NCI-H2227 (cell line): ENCODE measurements around the gene PRKN.

Experiments used
- DNase-seq: peaks from one replicate; lab custom pipeline; 2025; ENCODE audit not compliant: unreplicated experiment; lab: John Stamatoyannopoulos, UW

Gene PRKN

DNA sequence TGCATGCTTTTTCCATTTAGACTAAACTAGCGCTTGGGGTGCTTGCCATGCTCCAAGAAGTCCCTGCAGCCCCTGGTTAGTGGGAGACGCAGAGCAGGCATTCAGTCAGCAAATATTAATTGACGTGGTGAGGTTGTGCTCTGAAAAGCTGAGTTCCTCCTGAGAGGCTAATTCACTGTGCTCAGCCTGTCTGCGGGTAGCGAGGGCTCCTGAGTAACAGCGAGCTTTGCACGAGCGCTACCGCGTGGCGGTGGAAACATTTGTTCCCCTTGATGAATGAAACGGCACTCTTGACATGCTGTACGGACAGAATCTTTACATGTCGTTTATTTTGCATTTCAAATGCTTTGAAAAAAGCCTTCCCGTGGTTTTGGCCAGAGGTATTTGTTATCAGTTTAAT, 1283.1 kb downstream of the PRKN start:
- DNase-seq: no peak

DNA sequence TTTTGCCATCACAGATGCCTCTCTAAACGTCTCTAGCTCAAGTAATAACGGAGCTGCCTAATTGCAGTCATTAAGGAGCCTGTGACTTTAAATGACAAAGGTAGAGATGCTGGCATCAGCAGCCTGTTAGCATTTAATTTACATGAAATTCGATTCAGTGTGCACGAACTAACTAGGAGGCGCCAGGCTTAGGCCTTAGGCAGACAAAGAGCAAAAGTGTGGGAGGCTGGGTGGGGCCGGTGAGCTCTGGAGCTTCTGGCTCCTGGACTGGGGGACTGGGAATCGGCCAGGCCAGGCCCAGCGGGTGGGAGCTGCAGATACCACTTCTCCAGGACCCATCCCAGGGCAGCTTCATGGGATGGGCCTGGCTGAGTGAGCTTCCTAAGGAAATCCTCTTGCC, 1283.7 kb downstream of the PRKN start:
- DNase-seq: no peak

DNA sequence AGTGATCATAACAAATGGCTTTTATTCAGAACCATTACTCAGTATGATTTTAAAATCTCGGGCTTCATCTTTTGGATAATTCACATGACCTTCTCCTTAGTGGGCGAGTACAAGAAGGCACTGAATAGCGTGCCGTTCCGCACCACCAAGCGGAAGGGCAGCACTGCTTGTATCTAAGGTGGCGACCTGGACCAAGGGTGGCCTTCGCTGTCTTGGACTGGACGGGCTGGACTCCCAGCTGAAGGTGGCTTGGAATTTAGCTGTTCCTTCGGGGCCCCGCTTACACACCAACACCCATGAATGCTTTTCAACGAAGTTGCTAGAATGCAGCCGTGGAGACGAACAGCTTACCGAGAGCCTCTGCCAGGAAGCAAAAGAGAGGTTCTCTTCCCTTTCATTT, 1285.1 kb downstream of the PRKN start:
- no peak for DNase-seq

DNA sequence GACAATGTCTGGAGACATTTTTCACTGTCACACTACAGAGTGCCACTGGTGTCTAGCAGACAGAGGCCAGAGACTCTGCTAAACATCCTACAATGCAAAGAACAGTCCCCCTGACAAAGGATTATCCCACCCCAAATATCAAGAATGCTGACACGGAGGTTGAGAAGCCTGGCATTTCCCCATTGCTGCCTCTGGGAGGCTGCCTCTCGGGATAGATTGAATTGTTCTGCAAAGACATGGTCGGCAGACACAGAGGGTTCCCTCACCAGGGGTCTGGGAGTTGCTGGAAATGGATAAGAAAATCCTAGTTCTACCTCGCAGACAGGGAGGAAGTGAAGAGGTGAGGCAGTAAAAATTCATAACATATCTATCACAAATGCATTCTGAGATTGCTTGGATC, 1287.3 kb downstream of the PRKN start:
- no peak for DNase-seq

DNA sequence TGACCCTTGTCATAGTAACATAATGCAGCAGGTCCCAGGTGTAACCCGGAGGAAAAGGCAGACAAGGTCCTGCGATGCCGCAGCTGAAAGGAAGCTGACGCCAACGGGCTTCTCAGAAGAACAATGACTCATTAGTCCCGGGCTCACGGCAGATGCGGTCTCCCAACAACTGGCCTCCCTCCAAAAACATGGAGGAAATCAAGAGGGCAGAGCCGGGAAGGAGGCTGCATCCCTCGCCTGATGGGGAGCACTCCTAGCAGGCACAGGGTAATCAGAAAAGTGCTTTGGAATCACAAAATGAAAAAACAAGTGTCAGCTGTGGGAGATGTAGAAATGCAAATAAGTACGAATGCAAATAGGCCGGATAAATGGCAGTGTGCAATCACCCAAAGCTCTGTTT, 1288.5 kb downstream of the PRKN start:
- no peak for DNase-seq

DNA sequence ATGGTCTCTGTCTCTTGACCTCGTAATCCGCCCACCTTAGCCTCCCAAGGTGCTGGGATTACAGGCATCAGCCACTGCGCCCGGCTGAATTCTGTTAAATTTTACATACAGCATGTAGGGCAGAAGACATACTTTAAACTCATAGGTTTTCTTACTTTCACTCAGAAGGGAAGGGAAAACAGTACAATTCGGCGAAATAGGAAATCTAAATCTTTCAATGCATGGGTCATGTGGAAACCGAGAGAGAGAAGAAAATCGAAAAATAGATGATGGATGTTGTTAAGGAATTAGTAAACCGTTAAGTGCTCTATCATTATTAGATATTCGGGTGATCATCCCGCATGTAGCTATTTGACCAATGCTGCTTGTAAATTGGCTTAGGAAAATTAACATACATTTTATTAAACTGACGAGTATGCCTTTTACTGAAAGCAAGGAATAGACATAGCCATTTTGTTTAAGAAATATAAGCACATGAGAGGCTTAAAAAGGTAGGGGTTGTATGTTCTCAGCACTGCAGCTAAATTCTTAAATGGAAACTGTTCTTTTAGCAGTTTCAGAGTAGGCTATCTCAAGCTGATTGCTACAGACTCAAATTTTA, 1289.0 kb downstream of the PRKN start:
- DNase-seq: no peak

DNA sequence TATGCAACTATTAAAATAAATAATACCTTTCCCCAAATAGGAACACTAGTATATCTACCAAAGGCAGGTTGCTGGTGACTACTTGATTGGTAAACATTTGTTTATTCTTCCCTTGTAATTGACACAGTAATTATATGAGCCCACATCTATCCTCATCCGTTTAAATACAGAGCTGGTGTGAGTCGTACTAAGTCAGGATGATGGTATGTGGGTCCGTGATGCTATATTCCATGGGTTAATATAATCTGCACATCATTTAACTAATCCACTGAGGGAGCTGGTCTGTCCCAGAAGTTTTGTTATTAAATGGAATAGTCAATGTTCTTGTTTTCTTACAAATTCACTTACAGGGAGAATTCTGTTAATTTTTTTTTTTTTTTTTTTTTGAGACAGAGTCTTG, 1289.7 kb downstream of the PRKN start:
- no peak for DNase-seq

DNA sequence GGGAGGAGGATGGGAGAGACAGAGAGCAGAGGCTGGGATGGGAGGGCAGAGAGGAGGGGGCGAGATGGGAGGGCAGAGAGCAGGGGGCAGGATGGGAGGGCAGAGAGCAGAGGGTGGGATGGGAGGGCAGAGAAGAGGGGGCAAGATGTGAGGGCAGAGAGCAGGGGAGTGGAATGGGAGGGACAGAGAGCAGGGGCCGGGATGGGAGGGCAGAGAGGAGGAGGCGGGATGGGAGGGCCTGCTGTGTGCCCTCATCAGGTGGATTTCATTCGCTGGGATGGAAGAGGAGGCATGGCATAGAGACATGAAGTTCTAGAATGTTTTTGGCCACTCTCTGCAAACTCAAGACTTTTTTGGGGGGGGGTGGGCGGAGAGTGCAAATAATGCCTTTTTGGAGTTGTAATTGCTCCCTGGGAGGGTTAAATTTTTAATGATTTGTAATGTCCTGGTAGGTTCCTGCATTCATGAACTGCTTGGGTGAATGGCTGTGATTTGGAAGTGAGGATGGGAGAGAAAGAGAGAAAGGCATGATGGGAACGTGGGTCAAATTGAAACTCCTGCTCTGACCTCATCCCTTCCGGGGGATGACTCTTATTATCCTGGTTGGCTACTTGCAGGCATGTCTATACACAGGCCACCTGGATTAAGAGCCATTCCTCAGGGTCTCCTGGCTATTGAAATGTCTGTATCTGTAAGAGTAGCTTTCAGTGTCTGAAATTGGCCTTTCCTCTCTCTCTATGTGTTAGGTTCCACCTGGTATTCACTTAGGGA, 1291.3 kb downstream of the PRKN start:
- no peak for DNase-seq

DNA sequence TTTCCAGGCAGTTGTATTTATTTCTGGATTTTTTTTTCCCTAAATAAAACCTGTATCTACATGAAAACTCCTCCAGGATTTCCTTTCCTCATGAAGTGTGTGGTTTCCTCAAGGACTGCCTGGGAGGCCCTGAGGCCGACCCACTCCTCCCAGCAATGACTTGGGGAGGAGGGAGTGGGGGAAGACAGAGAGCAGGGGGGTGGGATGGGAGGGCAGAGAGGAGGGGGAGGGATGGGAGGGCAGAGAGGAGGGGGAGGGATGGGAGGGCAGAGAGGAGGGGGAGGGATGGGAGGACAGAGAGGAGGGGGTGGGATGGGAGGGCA, 1291.9 kb downstream of the PRKN start:
- DNase-seq: no peak

DNA sequence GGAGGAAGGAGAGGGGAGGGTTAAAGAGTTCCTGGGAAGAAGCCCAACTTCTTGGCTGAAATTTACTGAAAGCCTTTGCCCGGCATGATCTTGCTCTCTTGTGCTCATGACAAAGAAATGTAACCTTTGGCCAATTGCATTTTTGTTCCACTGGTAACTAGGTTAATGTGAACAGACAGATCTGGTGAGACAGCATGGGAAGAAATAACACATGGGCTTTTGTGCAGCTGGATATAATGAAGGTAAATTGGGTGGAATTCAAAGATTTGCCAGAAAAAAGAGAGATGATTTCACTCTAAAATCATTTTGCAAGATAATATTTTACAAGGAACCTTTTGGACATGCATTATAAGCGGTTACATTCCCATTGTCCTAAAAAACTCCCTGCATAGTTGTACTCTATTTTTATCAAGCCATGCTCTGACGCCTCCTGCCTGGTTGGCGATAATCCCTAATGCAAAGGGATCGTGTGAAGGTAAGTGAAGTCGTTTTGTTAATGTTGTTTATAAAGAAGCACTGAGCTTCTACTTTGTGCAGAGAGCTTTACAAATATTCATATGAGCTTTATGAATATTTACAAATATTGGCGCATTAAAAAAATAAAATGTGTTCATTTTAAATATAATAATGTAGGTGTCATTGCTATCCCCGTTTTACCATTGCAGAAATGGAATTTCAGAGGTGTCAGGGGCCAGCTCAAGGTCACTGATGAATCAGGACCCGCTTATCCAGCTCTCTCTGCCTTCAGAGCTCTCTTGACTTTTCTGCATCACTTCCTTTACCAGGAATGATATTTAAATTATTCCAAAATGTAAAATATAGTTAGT, 1292.4 kb downstream of the PRKN start:
- DNase-seq: no peak

DNA sequence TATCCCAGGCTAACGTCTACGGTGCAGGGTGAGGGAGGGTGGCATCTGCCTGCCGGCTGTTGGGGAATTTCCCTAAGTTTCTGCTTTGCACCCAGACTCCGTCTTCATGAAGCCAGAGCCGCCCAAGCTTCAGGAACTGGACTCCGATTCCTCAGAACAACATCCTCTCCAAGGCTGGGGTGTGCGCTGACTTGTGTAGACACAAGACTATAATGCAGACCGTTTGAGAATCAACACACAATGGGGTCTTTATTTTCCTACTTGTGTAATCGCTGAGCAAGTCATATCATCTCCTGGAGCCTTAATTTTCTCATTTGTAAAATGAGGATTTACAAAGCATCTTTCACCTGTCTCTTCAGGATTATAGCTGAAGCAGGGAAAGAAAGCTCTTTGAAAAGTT, 1293.2 kb downstream of the PRKN start:
- DNase-seq: no peak

DNA sequence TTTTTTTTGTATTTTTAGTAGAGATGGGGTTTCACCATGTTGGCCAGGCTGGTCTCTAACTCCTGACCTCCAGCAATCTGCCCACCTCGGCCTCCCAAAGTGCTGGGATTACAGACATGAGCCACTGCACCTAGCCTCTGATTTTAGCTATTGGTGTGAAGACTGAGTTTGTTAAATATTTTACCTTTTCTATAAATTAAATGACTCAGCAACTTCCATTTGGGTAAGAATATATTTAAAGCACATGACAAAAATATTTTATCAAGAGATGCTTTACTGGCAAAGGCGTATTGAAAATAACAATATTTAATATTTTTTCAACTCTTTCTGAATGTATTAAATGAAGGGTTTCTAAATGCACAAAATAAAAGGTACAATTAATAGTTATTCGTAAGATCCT, 1295.0 kb downstream of the PRKN start:
- no peak for DNase-seq

DNA sequence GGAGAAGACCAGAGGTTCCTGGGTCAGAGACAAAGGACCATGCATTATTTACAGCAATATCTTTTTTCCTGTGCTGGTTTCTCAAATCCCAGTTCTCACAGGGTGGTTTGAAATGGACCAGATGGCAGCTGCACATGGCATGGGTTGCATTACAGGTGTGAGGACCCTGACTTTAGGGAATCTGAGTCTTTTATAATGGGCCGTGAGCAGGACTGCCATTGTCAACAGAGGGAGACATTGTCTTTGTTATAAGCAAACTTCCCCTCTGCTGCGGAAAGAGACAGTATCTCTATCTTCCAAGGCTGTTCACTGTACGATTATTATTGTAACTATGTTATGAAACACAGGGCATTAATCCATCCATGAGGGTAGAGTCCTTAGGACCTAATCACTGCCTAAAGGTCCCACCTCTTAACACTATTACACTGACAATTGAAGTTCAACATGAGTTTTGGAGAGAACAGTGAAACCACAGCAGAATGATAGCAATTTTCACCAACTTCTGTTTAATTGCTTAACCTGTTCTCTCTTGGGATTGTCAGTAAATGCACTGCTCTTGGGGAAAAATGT, 1297.6 kb downstream of the PRKN start:
- DNase-seq: no peak

DNA sequence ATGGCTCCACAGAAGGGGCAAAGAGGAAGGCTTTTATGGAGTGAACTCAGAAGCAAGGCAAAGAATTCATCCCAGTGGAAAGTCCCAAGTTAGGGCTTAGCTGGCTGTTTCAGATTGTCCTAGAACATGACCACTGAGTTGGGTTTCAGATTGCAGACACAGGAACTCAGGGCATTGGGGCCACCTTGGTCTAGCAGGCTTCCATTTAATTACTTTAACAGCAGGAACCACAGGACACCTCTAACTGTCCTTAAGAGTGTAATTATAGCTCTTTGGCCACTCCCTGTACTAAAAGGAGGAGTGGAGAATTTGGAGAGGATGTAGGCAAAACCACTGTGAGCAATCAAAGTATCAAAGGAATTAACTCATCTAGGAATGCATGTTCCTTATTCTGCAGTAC, 1303.1 kb downstream of the PRKN start:
- no peak for DNase-seq

DNA sequence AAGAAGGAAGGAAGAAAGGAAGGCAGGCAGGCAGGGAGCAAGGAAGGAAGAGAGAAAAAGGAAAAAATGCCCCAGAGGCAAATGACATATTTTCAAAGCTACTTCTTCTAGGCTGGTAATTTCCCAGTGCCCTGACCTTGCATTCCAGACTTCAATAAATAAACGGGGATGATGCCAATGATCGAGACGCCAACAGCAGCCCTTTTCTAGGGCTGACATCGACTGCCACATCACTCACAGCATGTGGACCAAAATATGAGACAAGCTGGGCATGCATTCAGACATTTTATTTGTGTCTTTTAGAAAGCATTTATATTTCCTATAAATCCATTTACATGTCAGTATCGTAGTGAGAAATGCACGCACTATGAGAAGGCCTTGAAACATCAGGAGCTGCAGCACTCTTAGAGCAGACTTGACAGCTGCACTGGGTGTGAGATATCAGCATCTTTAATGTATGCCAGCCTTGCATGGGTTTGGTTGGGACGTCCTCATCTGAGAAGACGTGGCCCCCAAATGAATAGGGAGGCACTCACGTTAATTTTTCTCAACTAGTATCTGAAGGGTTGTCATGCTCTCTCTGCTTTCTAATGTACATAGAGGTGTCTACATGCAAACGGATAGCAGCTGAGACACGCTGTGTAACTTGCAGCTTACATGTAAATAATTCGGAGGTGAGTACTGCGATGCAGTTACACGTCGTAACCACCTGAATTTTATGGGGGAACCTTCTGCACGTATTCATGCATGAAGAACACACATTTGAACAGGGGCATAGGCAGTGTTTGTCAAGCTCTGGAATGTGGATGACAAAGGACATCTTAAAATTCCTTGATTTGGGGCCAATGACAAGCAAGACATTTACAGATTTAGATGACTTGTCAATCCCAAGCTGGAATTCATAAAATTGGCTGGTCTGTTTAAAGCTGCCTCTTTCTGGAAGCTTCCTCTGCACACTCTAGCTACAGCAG, 1304.6 kb downstream of the PRKN start:
- DNase-seq: no peak

DNA sequence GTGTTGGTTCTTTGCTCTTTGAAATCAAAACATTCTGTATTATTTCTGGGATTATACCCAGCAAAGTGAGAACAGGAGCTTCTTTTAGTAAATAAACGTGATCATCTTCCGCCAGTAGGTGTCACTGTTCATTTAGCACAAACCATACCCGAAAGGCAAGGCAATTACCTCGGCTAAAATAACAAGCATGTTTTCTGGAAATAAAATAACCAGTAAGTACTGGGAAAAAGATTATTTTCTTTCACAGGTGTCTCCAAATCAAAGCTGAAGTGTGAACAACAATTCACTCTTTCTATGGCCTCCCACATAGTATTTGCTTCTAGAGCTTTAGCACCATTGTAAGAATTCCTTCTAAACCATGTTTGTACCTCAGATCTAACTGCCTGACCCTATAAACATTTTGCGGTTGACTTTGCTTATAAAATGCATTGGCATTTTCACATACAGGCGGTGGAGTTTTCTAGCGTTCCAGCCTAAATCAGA, 1309.1 kb downstream of the PRKN start:
- peak; percentile 47 for DNase-seq

DNA sequence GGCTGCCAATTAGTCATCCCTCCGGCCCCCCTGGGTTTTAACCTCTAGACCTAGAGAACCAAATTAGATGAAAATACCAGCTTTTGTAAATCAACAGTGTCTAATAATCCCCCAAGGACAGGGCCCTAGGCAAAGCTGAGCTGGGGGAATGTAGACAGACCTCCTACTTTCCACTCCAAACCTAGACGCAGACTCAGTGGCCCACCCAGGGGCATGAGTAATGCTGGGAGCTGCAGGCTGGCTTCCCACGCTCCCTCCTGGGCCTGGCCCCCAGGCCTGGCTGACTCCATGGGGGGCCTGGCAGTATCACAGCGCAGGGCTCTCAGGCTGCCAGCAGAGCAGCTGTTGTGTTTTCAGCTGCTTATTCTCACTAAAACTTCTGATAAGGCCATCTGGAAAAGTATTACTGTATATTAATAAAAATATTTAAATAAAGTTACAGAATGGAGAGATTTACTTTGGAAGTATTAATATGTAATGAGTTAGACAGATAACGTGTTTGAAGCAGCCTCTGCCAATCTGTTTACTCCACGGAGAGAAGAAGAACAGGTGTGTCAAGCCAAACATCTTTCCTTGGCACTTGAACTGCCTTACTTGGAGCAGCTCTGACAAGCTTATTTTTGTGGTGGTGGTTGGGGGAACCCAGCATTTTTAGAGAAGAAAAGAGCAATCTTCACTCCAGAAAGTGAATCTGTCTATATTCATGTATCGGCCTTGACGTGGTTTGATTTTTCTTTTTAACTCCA, 1309.7 kb downstream of the PRKN start:
- DNase-seq: no peak

DNA sequence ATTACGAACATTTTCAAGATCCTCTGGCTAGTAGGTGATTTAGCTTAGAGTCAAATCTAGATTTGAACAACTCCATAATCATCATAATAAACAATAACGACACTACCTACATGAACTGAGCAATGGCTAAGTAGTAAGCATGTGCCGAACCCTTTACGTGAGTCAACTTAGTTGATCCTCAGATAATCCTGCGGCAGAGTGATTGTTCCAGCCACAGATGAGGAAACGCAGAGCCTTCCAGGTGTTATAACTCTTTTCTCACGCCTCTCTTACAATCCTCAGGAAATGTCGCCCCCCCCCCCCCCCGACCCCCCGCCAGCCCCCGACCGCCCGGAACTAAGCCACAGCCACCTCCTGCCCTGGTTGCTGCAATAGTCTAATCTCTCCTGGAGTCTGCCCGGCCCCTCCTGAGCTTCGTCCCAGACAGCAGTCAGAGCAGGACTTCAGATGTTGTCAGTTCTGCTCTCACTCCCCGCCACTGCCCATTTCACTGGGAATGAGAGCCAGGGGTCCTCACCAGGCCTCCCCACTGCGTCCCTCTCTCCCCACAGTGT, 1312.2 kb downstream of the PRKN start:
- DNase-seq: no peak

DNA sequence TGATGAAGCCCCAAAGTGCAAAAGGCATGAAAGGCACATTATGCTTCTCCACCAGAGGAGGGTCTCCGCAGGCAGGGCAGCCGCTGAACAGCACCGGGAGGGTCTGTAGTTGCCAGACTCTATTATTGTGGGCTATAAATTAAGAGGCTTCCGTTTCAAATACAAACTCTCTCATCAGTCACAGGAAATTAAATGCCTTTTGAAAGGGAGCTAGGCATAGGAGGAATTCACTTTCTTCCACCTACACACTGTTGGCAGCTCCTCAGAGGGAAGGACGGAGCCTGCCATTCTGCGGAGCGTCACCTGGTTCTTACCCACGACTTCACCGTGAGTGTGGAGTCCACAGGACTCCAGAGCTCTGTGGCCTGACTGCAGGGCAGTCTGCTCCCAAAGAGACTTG, 1312.9 kb downstream of the PRKN start:
- DNase-seq: no peak

DNA sequence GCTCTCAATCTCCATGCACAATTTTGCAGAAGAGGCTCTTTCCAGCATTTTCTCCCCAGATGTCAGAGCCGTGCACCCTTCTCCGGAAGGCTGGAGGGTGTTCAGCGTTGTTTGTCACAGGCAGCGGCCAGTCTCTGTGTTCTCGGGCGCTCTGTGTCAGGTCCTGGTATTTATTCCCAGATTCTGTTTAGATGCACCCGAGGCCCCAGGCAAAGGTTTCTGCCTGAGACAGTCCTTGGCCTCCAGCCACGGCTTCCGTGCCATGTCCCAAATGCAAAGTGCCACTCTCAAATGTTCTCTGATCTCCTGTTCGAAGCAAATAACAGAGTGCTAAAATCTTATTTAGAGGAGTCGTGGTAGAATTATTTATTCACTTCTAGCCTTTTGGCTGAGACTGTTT, 1313.4 kb downstream of the PRKN start:
- DNase-seq: no peak
